H1 (cell line): Measurements from ENCODE around the gene PLXDC2. TPM values are rescaled to one million over a fixed set of nuclear protein-coding genes. Genes with fewer than 3 reads are reported as not detected.

ENCODE experiments used
- CTCF ChIA-PET: fragments of 300-600 bp; sonication (Branson Sonifier 250); formaldehyde crosslinking; loops from one replicate; lab custom pipeline; 2021; ENCODE audit not compliant: partially characterized antibody; lab: Charles Lee
- POLR2A ChIA-PET: fragments of 300-600 bp; sonication (Branson Sonifier 250); formaldehyde crosslinking; loops from one replicate; lab custom pipeline; 2021; ENCODE audit warnings: inconsistent platforms; ENCODE audit not compliant: partially characterized antibody; lab: Charles Lee
- DNase-seq, 2 experiments: peaks; one replicate each; pipeline versions ENCODE4 v3.0.0 to v3.0.0-alpha.2; 2010 to 2022; ENCODE audit warnings: low spot score in 2 of 2, low read depth in 1 of 2, mixed read lengths in 1 of 2
- FAIRE-seq: peaks from 2 replicates; lab custom pipeline; 2011; peaks lifted over from hg19 to GRCh38; lab: Jason Lieb, UNC
- H2AFZ ChIP-seq: 2 replicates; pipeline ENCODE4 v1.8.1; 2012; ENCODE audit warnings: low read length, inconsistent platforms
- H2AK5ac ChIP-seq: 2 replicates; pipeline ENCODE4 v1.6.1; 2013; ENCODE audit warnings: low read depth, low read length
- H2BK120ac ChIP-seq: replicated peaks from 2 replicates; pipeline ENCODE3; 2013; ENCODE audit warnings: low read depth, low read length, inconsistent platforms
- H2BK12ac ChIP-seq: 2 replicates; pipeline ENCODE4 v1.6.1; 2013; ENCODE audit warnings: low read depth, low read length
- H2BK15ac ChIP-seq: 2 replicates; pipeline ENCODE4 v1.6.1; 2013; ENCODE audit warnings: low read length
- H2BK20ac ChIP-seq: 2 replicates; pipeline ENCODE4 v1.6.1; 2013; ENCODE audit warnings: low read length
- H2BK5ac ChIP-seq: 2 replicates; pipeline ENCODE4 v1.6.1; 2013; ENCODE audit warnings: low read depth, low read length
- H3K14ac ChIP-seq: 2 replicates; pipeline ENCODE4 v1.6.1; 2013; ENCODE audit warnings: inconsistent platforms; ENCODE audit not compliant: insufficient read length
- H3K18ac ChIP-seq: 2 replicates; pipeline ENCODE4 v1.6.1; 2013; ENCODE audit warnings: low read length; ENCODE audit errors: extremely low read depth
- H3K23ac ChIP-seq: 2 replicates; pipeline ENCODE4 v1.6.1; 2013; ENCODE audit warnings: inconsistent platforms; ENCODE audit not compliant: insufficient read length
- H3K23me2 ChIP-seq: 2 replicates; pipeline ENCODE4 v1.6.1; 2013; ENCODE audit warnings: low read depth, low read length
- H3K27ac ChIP-seq: 2 replicates; pipeline ENCODE4 v1.6.1; 2011; ENCODE audit warnings: low read depth, low read length, inconsistent platforms
- H3K27me3 ChIP-seq, 4 experiments: replicated peaks in 1 of 4; 1 replicate in 1 of 4; 2 replicates in 3 of 4; pipeline versions ENCODE4 v1.6.1 to v1.8.1; 2011 to 2013; ENCODE audit warnings: low read length in 3 of 4, mild to moderate bottlenecking in 3 of 4, inconsistent platforms in 2 of 4, mixed read lengths in 2 of 4, moderate library complexity in 1 of 4; ENCODE audit not compliant: control insufficient read depth in 3 of 4, insufficient read depth in 3 of 4; ENCODE audit errors: extremely low read depth in 1 of 4
- H3K36me3 ChIP-seq, 4 experiments: 2 replicates each; pipeline versions ENCODE4 v1.6.1 to v1.8.1; 2011 to 2013; ENCODE audit warnings: mild to moderate bottlenecking in 4 of 4, low read length in 3 of 4, moderate library complexity in 2 of 4, control low read depth in 1 of 4, inconsistent platforms in 1 of 4; ENCODE audit not compliant: insufficient read depth in 4 of 4, control insufficient read depth in 2 of 4
- H3K4ac ChIP-seq: replicated peaks from 2 replicates; pipeline ENCODE3; 2013; ENCODE audit warnings: low read length, low read depth, mixed read lengths, inconsistent platforms; ENCODE audit not compliant: insufficient read length
- H3K4me1 ChIP-seq, 4 experiments: replicated peaks in 1 of 4; 1 replicate in 1 of 4; 2 replicates in 3 of 4; pipeline versions ENCODE4 v1.6.1 to v1.8.1; 2011 to 2013; ENCODE audit warnings: low read length in 3 of 4, inconsistent platforms in 2 of 4, mixed read lengths in 1 of 4; ENCODE audit not compliant: insufficient read depth in 4 of 4, control insufficient read depth in 3 of 4
- H3K4me2 ChIP-seq, 2 experiments: 2 replicates each; pipeline versions ENCODE4 v1.6.1 to v1.8.1; 2011 to 2013; ENCODE audit warnings: low read depth in 2 of 2, low read length in 2 of 2, control low read depth in 1 of 2, inconsistent platforms in 1 of 2, mild to moderate bottlenecking in 1 of 2; ENCODE audit not compliant: insufficient read depth in 1 of 2
- H3K4me3 ChIP-seq, 4 experiments: fragments of 200-600, 300-600 bp in 1 of 4; sonication (generic), shearing (Covaris generic), sonication (Bioruptor Twin) in 1 of 4; 2 replicates each; pipeline versions ENCODE4 v1.5.1 to v1.8.1; 2011 to 2016; ENCODE audit warnings: low read length in 4 of 4, low read depth in 3 of 4, control low read depth in 2 of 4, inconsistent platforms in 2 of 4, mild to moderate bottlenecking in 2 of 4, mixed read lengths in 1 of 4, moderate library complexity in 1 of 4; ENCODE audit not compliant: insufficient read depth in 2 of 4; ENCODE audit errors: extremely low read depth in 1 of 4
- H3K56ac ChIP-seq: replicated peaks from 2 replicates; pipeline ENCODE3; 2013; ENCODE audit warnings: low read depth, mild to moderate bottlenecking, mixed read lengths, low read length, inconsistent platforms; ENCODE audit not compliant: insufficient read length
- H3K79me1 ChIP-seq: 2 replicates; pipeline ENCODE4 v1.6.1; 2013; ENCODE audit warnings: low read depth, low read length, control low read depth
- H3K79me2 ChIP-seq, 2 experiments: 2 replicates each; pipeline versions ENCODE4 v1.6.1 to v1.8.1; 2012 to 2013; ENCODE audit warnings: low read length in 2 of 2, mild to moderate bottlenecking in 2 of 2, inconsistent platforms in 1 of 2; ENCODE audit not compliant: insufficient read depth in 2 of 2, control insufficient read depth in 1 of 2
- H3K9ac ChIP-seq, 4 experiments: replicated peaks in 1 of 4; 1 replicate in 1 of 4; 2 replicates in 3 of 4; pipeline versions ENCODE4 v1.6.1 to v1.8.1; 2011 to 2013; ENCODE audit warnings: low read depth in 3 of 4, low read length in 3 of 4, control low read depth in 2 of 4, mild to moderate bottlenecking in 2 of 4, moderate library complexity in 2 of 4, inconsistent platforms in 1 of 4; ENCODE audit errors: extremely low read depth in 1 of 4
- H3K9me3 ChIP-seq, 2 experiments: 2 replicates each; pipeline versions ENCODE4 v1.6.1 to v1.8.1; 2012 to 2013; ENCODE audit warnings: mild to moderate bottlenecking in 2 of 2, moderate library complexity in 2 of 2, control low read depth in 1 of 2, inconsistent platforms in 1 of 2, low read depth in 1 of 2, low read length in 1 of 2, mixed read lengths in 1 of 2; ENCODE audit not compliant: insufficient read depth in 2 of 2
- H4K20me1 ChIP-seq, 2 experiments: replicated peaks in 1 of 2; 2 replicates each; pipeline versions ENCODE3 to v1.8.1; 2011 to 2013; ENCODE audit warnings: inconsistent platforms in 2 of 2, low read length in 2 of 2, mild to moderate bottlenecking in 1 of 2; ENCODE audit not compliant: insufficient read depth in 2 of 2, control insufficient read depth in 1 of 2
- H4K5ac ChIP-seq: 2 replicates; pipeline ENCODE4 v1.6.1; 2013; ENCODE audit warnings: low read length, low read depth, mixed read lengths, inconsistent platforms; ENCODE audit not compliant: insufficient read length
- H4K8ac ChIP-seq: 2 replicates; pipeline ENCODE4 v1.8.0; 2013; ENCODE audit warnings: mild to moderate bottlenecking, moderate library complexity, low read length, inconsistent platforms; ENCODE audit not compliant: insufficient read depth; ENCODE audit errors: extremely low read depth
- H4K91ac ChIP-seq: replicated peaks from 2 replicates; pipeline ENCODE3; 2013; ENCODE audit warnings: low read length, mixed read lengths, inconsistent platforms; ENCODE audit not compliant: insufficient read length
- BRCA1 ChIP-seq: IDR thresholded peaks from 2 replicates; pipeline ENCODE4 v1.6.1; 2012; ENCODE audit warnings: low read depth, low read length, improper control_type of control experiment
- HDAC6 ChIP-seq: IDR thresholded peaks from one replicate; pipeline ENCODE4 v1.7.1; 2012; ENCODE audit warnings: low read depth, mild to moderate bottlenecking, inconsistent platforms, low read length, moderate library complexity
- JUND ChIP-seq: IDR thresholded peaks from 2 replicates; pipeline ENCODE4 v1.6.1; 2011; ENCODE audit warnings: mild to moderate bottlenecking, improper control_type of control experiment, low read length
- KDM5A ChIP-seq: fragments of 200-600 bp; IDR thresholded peaks from 2 replicates; pipeline ENCODE4 v1.7.1; 2012; ENCODE audit warnings: mild to moderate bottlenecking, low read length, inconsistent platforms, mixed read lengths
- POLR2A ChIP-seq, 2 experiments: IDR thresholded peaks; 1 replicate in 1 of 2; 2 replicates in 1 of 2; pipeline ENCODE4 v1.6.1; 2011; ENCODE audit warnings: low read depth in 2 of 2, low read length in 2 of 2, mild to moderate bottlenecking in 2 of 2; ENCODE audit errors: control extremely low read depth in 1 of 2
- POU5F1 ChIP-seq: IDR thresholded peaks from 2 replicates; pipeline ENCODE4 v1.6.1; 2011; ENCODE audit warnings: low read depth, mild to moderate bottlenecking, low read length, moderate library complexity
- RBBP5 ChIP-seq: IDR thresholded peaks from 2 replicates; pipeline ENCODE4 v1.7.1; 2012; ENCODE audit warnings: low read depth, mild to moderate bottlenecking, inconsistent platforms, low read length, moderate library complexity, borderline replicate concordance
- RFX5 ChIP-seq: IDR thresholded peaks from 2 replicates; pipeline ENCODE4 v1.6.1; 2011; ENCODE audit warnings: low read depth, low read length, improper control_type of control experiment, borderline replicate concordance
- RXRA ChIP-seq: IDR thresholded peaks from 2 replicates; pipeline ENCODE4 v1.6.1; 2011; ENCODE audit warnings: low read depth, mild to moderate bottlenecking, low read length, moderate library complexity; ENCODE audit not compliant: insufficient read depth
- SIN3A ChIP-seq, 2 experiments: IDR thresholded peaks in 1 of 2; conservative IDR thresholded peaks in 1 of 2; 2 replicates each; pipeline ENCODE4 v1.6.1; 2011 to 2012; ENCODE audit warnings: low read length in 2 of 2, improper control_type of control experiment in 1 of 2, low read depth in 1 of 2, mild to moderate bottlenecking in 1 of 2
- SRF ChIP-seq: IDR thresholded peaks from 2 replicates; pipeline ENCODE4 v1.6.1; 2011; ENCODE audit warnings: mild to moderate bottlenecking, low read depth, low read length, moderate library complexity
- polyA plus RNA-seq, 7 experiments: library from polyadenylated mRNA; depleted of rRNA in 3 of 7; stranded (reverse) in 5 of 7; unstranded in 2 of 7; fragments of >200 nt in 5 of 7; fragments of 200-250 nt in 2 of 7; gene quantifications; 1 replicate in 5 of 7; 2 replicates in 1 of 7; 4 replicates in 1 of 7; pipeline versions ENCODE4 v1.2.1 to v1.2.3, GENCODE V29; 2011 to 2013; ENCODE audit warnings: missing spikeins in 2 of 7, mixed read lengths in 2 of 7
- total RNA-seq: library from RNA; stranded (reverse); fragmentation: NEBNext Ultra II Directional; extraction: Animal tissue kit (Norgen Biotek cat#: 25700); gene quantifications from 2 replicates; pipeline ENCODE4 v1.2.1, GENCODE V29; 2021
- TF ChIP-seq, protein P1 (sequence below): IDR thresholded peaks from 2 replicates; pipeline ENCODE4 v1.6.1; 2012; ENCODE audit warnings: inconsistent platforms
- TF ChIP-seq, protein P2 (sequence below), 3 experiments: IDR thresholded peaks; 1 replicate in 2 of 3; 2 replicates in 1 of 3; pipeline versions ENCODE4 v1.5.1 to v1.6.1; 2011; ENCODE audit warnings: low read length in 3 of 3, mild to moderate bottlenecking in 3 of 3, inconsistent platforms in 2 of 3, low read depth in 1 of 3, moderate library complexity in 1 of 3; ENCODE audit not compliant: insufficient read depth in 1 of 3; ENCODE audit errors: control extremely low read depth in 1 of 3

PLXDC2 gene
- total and polyA plus RNA-seq, 2 of the 8 experiments (the other 6 are each of a cell fraction or from before 2014, with no cell fraction given): 23.0 to 40.5 TPM

DNA sequence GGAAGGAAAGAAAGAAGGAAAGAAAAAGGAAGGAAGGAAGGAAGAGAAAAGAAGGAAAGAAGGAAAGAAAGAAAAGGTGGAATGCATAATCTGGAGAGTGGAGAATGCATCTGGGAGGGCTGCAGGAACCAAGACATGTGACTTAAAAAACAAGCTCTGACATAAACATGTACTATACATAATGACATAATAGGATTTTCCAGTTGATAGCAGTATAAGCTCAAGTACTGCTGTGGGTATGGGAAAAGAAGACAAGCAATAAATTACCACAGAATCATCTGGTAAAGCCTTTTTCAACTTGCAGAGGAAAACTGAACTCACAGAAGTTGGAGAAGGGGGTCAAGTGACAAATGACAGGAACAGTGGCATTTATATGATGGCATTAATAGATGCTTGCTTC is 345.9 kb downstream of the PLXDC2 start:
- no peaks in the 10 kb centered on the region for H3K9me3 ChIP-seq
- no peak overlapping the region for H2BK20ac ChIP-seq
- H3K4ac ChIP-seq: no peak overlapping the region
- CTCF ChIA-PET: no interaction called here
- no peak overlapping the region for H3K23ac ChIP-seq
- H4K5ac ChIP-seq: no peak overlapping the region
- no peak for DNase-seq
- H3K4me2 ChIP-seq: no peak overlapping the region
- no peak overlapping the region for H3K27ac ChIP-seq
- no peak overlapping the region for H4K91ac ChIP-seq
- no peak overlapping the region for H2AK5ac ChIP-seq
- no peaks in the 10 kb centered on the region for H3K79me2 ChIP-seq
- no peak overlapping the region for H3K9ac ChIP-seq
- no peak overlapping the region for H3K14ac ChIP-seq
- no peak for FAIRE-seq
- H3K56ac ChIP-seq: no peak overlapping the region
- POLR2A ChIA-PET: interaction anchor here (1.3 kb wide), 1 partner anchor 23 kb away, joined by 3 read pairs; no protein-coding TSS in a partner anchor
- no peaks in the 10 kb centered on the region; a peak in 1 of 8 replicates for H3K36me3 ChIP-seq
- no peak overlapping the region for H3K18ac ChIP-seq
- H3K23me2 ChIP-seq: no peaks in the 10 kb centered on the region
- H4K8ac ChIP-seq: no peak overlapping the region
- no peaks in the 10 kb centered on the region for H4K20me1 ChIP-seq
- H2BK15ac ChIP-seq: no peak overlapping the region
- H2BK5ac ChIP-seq: no peak overlapping the region
- H3K4me1 ChIP-seq: peaks cover 0 to 2% (median under 1%) of the 10 kb centered on the region in 4 experiments; a peak in 2 of 7 replicates
- no peak overlapping the region for H2BK12ac ChIP-seq
- no peaks in the 10 kb centered on the region for H3K79me1 ChIP-seq
- TF ChIP-seq JUND (no peak), KDM5A (no peak), RBBP5 (no peak), SRF (no peak), SIN3A (conservative IDR thresholded peaks at IDR 0.05 in 1 of 2, IDR thresholded peaks at IDR 0.05 in 1 of 2; ENCODE audit: low read depth in 1 of 2, low read length in 2 of 2) (no peak), POLR2A (IDR thresholded peaks at IDR 0.05; ENCODE audit: control extremely low read depth in 1 of 2, low read depth in 2 of 2, low read length in 2 of 2) (no peak), POU5F1 (no peak), HDAC6 (no peak), BRCA1 (no peak), RFX5 (no peak), RXRA (no peak)
- TF ChIP-seq, protein P1, sequence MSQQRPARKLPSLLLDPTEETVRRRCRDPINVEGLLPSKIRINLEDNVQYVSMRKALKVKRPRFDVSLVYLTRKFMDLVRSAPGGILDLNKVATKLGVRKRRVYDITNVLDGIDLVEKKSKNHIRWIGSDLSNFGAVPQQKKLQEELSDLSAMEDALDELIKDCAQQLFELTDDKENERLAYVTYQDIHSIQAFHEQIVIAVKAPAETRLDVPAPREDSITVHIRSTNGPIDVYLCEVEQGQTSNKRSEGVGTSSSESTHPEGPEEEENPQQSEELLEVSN: no peak
- TF ChIP-seq, protein P2, sequence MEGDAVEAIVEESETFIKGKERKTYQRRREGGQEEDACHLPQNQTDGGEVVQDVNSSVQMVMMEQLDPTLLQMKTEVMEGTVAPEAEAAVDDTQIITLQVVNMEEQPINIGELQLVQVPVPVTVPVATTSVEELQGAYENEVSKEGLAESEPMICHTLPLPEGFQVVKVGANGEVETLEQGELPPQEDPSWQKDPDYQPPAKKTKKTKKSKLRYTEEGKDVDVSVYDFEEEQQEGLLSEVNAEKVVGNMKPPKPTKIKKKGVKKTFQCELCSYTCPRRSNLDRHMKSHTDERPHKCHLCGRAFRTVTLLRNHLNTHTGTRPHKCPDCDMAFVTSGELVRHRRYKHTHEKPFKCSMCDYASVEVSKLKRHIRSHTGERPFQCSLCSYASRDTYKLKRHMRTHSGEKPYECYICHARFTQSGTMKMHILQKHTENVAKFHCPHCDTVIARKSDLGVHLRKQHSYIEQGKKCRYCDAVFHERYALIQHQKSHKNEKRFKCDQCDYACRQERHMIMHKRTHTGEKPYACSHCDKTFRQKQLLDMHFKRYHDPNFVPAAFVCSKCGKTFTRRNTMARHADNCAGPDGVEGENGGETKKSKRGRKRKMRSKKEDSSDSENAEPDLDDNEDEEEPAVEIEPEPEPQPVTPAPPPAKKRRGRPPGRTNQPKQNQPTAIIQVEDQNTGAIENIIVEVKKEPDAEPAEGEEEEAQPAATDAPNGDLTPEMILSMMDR (IDR thresholded peaks at IDR 0.05; ENCODE audit: control extremely low read depth in 1 of 3, insufficient read depth in 1 of 3, low read depth in 1 of 3, low read length in 3 of 3): no peak
- no peak overlapping the region for H3K4me3 ChIP-seq
- no peak overlapping the region for H2AFZ ChIP-seq
- H3K27me3 ChIP-seq: no peaks in the 10 kb centered on the region
- H2BK120ac ChIP-seq: no peak overlapping the region
